ENCODE measurements around the gene KRT82. TPM values are rescaled to one million over a fixed set of nuclear protein-coding genes. Genes with fewer than 3 reads are reported as not detected.

KRT82 gene
- total and polyA plus RNA-seq, 2 experiments from 2014 or later, result not detected

- H3K4me3 ChIP-seq, result no peak overlapping the region
- no peaks in the 10 kb centered on the region for H3K36me3 ChIP-seq
- DNase-seq (ENCODE audit: low read depth in 1 of 2, low spot score in 1 of 2), result no peak
- no peak overlapping the region for H3K27ac ChIP-seq
- no peaks in the 10 kb centered on the region for H3K9me3 ChIP-seq (ENCODE audit: low read depth)
- no peaks in the 10 kb centered on the region for H3K4me1 ChIP-seq (ENCODE audit: low read depth)
- TF ChIP-seq, protein P1, sequence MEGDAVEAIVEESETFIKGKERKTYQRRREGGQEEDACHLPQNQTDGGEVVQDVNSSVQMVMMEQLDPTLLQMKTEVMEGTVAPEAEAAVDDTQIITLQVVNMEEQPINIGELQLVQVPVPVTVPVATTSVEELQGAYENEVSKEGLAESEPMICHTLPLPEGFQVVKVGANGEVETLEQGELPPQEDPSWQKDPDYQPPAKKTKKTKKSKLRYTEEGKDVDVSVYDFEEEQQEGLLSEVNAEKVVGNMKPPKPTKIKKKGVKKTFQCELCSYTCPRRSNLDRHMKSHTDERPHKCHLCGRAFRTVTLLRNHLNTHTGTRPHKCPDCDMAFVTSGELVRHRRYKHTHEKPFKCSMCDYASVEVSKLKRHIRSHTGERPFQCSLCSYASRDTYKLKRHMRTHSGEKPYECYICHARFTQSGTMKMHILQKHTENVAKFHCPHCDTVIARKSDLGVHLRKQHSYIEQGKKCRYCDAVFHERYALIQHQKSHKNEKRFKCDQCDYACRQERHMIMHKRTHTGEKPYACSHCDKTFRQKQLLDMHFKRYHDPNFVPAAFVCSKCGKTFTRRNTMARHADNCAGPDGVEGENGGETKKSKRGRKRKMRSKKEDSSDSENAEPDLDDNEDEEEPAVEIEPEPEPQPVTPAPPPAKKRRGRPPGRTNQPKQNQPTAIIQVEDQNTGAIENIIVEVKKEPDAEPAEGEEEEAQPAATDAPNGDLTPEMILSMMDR (IDR thresholded peaks at IDR 0.05; ENCODE audit: low read depth, low read length), result no peak
- H3K27me3 ChIP-seq, result peaks cover 57% of the 10 kb centered on the region
Observed at GRCh38 chr12:52353766-52354165, 52.4 kb downstream of the KRT82 start.

- no peaks in the 10 kb centered on the region for H3K9me3 ChIP-seq (ENCODE audit: low read depth)
- no peaks in the 10 kb centered on the region for H3K36me3 ChIP-seq
- no peak for DNase-seq (ENCODE audit: low read depth in 1 of 2, low spot score in 1 of 2)
- H3K27me3 ChIP-seq, result peaks cover 57% of the 10 kb centered on the region
- TF ChIP-seq, protein P1 (IDR thresholded peaks at IDR 0.05; ENCODE audit: low read depth, low read length), result no peak
- H3K4me1 ChIP-seq (ENCODE audit: low read depth), result no peaks in the 10 kb centered on the region
- no peak overlapping the region for H3K4me3 ChIP-seq
- no peak overlapping the region for H3K27ac ChIP-seq
Observed at GRCh38 chr12:52352951-52353350, 53.2 kb downstream of the KRT82 start.

GRCh38 chr12:52351196-52352059, 54.7 kb downstream of the KRT82 start:
- Histone ChIP-seq H3K4me3 (no peak overlapping the region), H3K36me3 (no peaks in the 10 kb centered on the region), H3K27me3 (peaks cover 52% of the 10 kb centered on the region), H3K27ac (no peak overlapping the region), H3K4me1 (ENCODE audit: low read depth) (no peaks in the 10 kb centered on the region), H3K9me3 (ENCODE audit: low read depth) (no peaks in the 10 kb centered on the region)
- no peak for DNase-seq (ENCODE audit: low read depth in 1 of 2, low spot score in 1 of 2)
- TF ChIP-seq, protein P1 (IDR thresholded peaks at IDR 0.05; ENCODE audit: low read depth, low read length), result no peak

DNA sequence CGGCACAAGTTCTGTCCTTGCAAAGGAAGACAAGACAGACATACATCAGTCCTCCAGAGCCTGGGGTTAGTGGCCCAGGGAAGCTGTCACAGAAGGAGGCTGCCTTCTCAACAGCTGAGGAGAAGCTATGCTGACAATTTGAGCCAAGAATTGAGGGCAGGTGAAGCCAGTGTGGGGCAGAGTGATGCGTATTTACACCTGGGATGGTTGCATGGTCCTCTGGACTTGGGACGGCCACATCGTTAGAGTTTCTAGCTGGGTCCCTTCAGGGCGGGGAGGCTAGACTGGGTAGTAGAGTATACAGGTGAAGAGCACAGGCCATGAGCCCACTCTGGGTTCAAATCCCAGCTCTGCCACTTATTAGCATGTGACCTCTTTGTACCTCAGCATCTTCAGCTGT, 55.3 kb downstream of the KRT82 start:
- peaks cover 52% of the 10 kb centered on the region for H3K27me3 ChIP-seq
- H3K27ac ChIP-seq, result no peak overlapping the region
- no peaks in the 10 kb centered on the region for H3K9me3 ChIP-seq (ENCODE audit: low read depth)
- H3K4me1 ChIP-seq (ENCODE audit: low read depth), result no peaks in the 10 kb centered on the region
- DNase-seq (ENCODE audit: low read depth in 1 of 2, low spot score in 1 of 2), result no peak
- H3K36me3 ChIP-seq, result no peaks in the 10 kb centered on the region
- TF ChIP-seq, protein P1 (IDR thresholded peaks at IDR 0.05; ENCODE audit: low read depth, low read length), result no peak
- no peak overlapping the region for H3K4me3 ChIP-seq

GRCh38 chr12:52350021-52350620, 56.0 kb downstream of the KRT82 start:
- no peak overlapping the region for H3K27ac ChIP-seq
- no peaks in the 10 kb centered on the region for H3K36me3 ChIP-seq
- H3K27me3 ChIP-seq, result peaks cover 47% of the 10 kb centered on the region
- no peak overlapping the region for H3K4me3 ChIP-seq
- no peaks in the 10 kb centered on the region for H3K9me3 ChIP-seq (ENCODE audit: low read depth)
- TF ChIP-seq, protein P1 (IDR thresholded peaks at IDR 0.05; ENCODE audit: low read depth, low read length), result no peak
- no peaks in the 10 kb centered on the region for H3K4me1 ChIP-seq (ENCODE audit: low read depth)
- no peak for DNase-seq (ENCODE audit: low read depth in 1 of 2, low spot score in 1 of 2)
